Urinary bladder (tissue), 4 donors: Measurements from ENCODE around the gene SPARC. TPM values are rescaled to one million over a fixed set of nuclear protein-coding genes. Genes with fewer than 3 reads are reported as not detected.
"Not testable (repeated sequence)": the region's sequence is repeated elsewhere in the genome, so short reads cannot be mapped to it uniquely, and the experiment has no call there.

ENCODE experiments used
- DNase-seq: peaks from one replicate; pipeline ENCODE4 v3.0.0-alpha.2; 2015; ENCODE audit errors: extremely low spot score
- H3K27ac ChIP-seq: one replicate; pipeline ENCODE4 v1.5.1; 2013; ENCODE audit warnings: low read depth, mild to moderate bottlenecking, moderate library complexity
- H3K36me3 ChIP-seq: one replicate; pipeline ENCODE4 v1.6.1; 2013; ENCODE audit warnings: mild to moderate bottlenecking, moderate library complexity; ENCODE audit not compliant: insufficient read depth
- H3K4me1 ChIP-seq: one replicate; pipeline ENCODE4 v1.6.1; 2013; ENCODE audit warnings: mild to moderate bottlenecking, moderate library complexity; ENCODE audit not compliant: insufficient read depth
- H3K4me3 ChIP-seq: one replicate; pipeline ENCODE4 v1.5.1; 2013; ENCODE audit warnings: low read depth, low read length
- WGBS: extraction: QIAGEN DNeasy Blood & Tissue Kit; methylation state at CpG from one replicate; pipeline ENCODE4 v1.1.7; 2013; 5-methylcytosine and 5-hydroxymethylcytosine counted together
- polyA plus RNA-seq: library from polyadenylated mRNA; stranded (reverse); fragments of 200-250 nt; gene quantifications from one replicate; pipeline ENCODE4 v1.2.3, GENCODE V29; 2013
- total RNA-seq: library from RNA; depleted of rRNA; stranded (reverse); fragments of >200 nt; gene quantifications from one replicate; pipeline ENCODE4 v1.2.3, GENCODE V29; 2014
- donor health status: healthy with polysubstance abuse.
- donor health status: healthy.

Gene SPARC
- total and polyA plus RNA-seq, 2 donors = 1,774 to 5,536 TPM

- no peak for DNase-seq
- Histone ChIP-seq H3K4me3 (no peak overlapping the region), H3K27ac (no peak overlapping the region), H3K4me1 (no peaks in the 10 kb centered on the region), H3K36me3 (no peaks in the 10 kb centered on the region)
- 39% methylated on average over 2 of the region's 2 CpGs for WGBS
Observed at GRCh38 chr5:151718153-151718552, 31.4 kb upstream of the SPARC start.

DNA sequence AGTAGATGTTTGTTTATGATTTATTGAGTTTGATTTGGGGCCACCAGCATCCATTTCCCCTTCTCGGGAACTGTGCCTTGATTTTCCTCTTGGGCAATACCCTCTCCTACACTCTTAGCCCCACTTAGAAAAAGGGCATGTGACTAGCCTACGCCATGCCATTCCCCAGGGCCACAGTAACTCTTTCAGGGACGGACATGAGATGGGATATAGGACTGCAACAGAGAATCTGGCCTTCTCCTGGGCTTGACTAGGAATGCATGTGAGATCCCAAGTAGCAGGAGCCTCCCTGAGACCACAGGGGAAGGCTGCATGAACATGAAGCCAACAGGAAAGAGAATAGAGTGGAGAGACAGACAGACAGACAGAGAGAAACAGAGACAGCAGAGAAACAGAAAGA, 30.7 kb upstream of the SPARC start:
- Histone ChIP-seq H3K4me1 (no peaks in the 10 kb centered on the region), H3K36me3 (no peaks in the 10 kb centered on the region), H3K4me3 (no peak overlapping the region), H3K27ac (no peak overlapping the region)
- DNase-seq = no peak
- WGBS = 72% methylated on average over 3 of the region's 3 CpGs

DNA sequence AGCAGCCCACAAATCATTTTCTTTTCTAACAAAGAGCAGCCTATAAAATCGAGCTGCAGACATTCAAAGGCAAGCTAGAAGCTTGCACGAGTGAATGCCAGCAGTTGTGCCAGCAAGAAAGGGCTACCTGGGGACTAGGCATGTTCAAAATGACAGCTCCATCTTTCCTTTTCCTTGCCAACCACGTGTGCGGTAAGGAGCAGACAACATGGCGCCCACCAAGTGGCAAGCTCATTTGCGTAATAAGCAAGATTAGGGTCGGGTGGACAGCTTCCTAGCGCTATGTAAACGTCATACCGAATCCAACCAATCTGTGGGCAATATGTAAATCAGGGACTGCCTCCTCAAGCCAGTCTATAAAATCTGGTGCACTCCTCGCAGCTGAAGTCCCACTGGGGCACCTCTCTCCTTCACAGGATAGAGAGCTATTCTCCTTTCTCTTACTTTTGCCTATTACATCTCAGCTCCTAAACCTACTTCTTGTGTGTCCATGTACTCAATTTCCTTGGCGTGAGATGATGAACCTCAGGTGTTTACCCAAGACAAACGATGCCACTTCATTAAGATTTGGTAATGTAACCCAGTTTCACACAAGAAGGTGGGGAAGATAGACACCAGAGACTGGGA, 22.5 kb upstream of the SPARC start:
- H3K27ac ChIP-seq = no peak overlapping the region
- no peak for DNase-seq
- 84% methylated on average over 13 of the region's 13 CpGs for WGBS
- no peak overlapping the region for H3K4me3 ChIP-seq
- H3K36me3 ChIP-seq = no peaks in the 10 kb centered on the region
- H3K4me1 ChIP-seq = no peaks in the 10 kb centered on the region

DNA sequence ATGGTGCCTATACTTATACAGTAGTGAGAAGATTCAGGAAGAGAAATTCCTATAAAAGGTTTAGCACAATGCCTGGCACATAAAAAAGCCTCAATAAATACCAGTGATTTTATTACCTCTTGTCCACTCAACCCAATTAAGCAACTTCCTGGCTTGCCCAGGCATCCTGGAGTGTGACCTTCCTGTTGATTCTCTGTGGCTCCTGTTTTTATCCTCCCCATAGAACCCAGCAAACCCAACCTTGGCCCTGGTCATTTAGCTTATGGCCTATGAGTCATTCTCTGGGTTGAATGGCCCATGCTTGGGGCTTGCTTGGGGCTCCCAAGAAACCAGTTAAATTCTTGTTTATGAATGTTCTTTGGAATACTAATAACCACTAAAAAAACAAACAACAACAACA, 21.4 kb upstream of the SPARC start:
- Histone ChIP-seq H3K36me3 (no peaks in the 10 kb centered on the region), H3K4me3 (no peak overlapping the region), H3K27ac (no peak overlapping the region), H3K4me1 (no peaks in the 10 kb centered on the region)
- DNase-seq = no peak

DNA sequence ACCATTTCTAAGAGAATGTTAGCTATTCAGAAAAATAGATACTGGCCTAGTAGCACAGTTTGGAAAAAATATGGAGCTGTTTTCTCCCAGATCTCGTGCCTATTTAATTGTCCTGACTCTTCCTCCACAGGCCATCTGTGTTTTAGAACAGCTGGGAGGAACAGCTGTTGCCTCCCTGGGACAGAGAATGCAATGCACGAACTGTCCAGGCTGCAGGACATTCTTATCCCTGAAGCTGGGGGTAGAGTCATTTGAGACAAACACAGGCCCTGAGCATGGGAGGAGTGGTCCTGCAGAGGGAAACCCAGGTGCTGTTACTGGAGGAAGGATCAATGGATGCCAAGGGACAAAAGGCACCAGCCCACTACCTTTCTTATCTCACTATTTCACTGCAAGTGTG, 20.9 kb upstream of the SPARC start:
- DNase-seq = no peak
- WGBS = 51% methylated on average over 2 of the region's 2 CpGs
- no peaks in the 10 kb centered on the region for H3K36me3 ChIP-seq
- H3K27ac ChIP-seq = no peak overlapping the region
- H3K4me3 ChIP-seq = no peak overlapping the region
- no peaks in the 10 kb centered on the region for H3K4me1 ChIP-seq

- Histone ChIP-seq H3K4me1 (no peaks in the 10 kb centered on the region), H3K27ac (no peak overlapping the region), H3K36me3 (no peaks in the 10 kb centered on the region), H3K4me3 (no peak overlapping the region)
- DNase-seq = no peak
Observed at GRCh38 chr5:151706906-151707305, 20.2 kb upstream of the SPARC start.

DNA sequence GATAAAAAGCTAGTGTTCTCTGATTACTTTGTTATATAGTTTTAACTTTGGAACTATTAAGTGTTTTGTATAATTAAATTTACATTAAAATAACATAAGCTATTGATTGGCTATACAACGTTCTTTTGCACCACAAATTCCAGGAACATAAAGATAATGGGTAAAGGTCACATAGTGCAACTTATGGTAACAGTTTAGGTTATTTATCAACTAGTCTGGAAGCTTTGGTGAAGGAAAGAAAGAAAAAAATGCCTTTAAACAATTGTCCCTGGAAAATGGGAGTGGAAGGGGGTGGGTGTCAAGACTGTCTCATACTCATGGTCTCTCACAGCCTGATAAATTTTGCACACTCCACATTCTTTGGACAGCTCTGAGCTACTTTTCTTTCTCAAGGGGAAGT, 17.1 kb upstream of the SPARC start:
- Histone ChIP-seq H3K4me1 (no peaks in the 10 kb centered on the region), H3K36me3 (no peaks in the 10 kb centered on the region)

GRCh38 chr5:151703227-151703626, 16.5 kb upstream of the SPARC start:
- no peaks in the 10 kb centered on the region for H3K36me3 ChIP-seq
- H3K4me1 ChIP-seq = no peaks in the 10 kb centered on the region
- no peak overlapping the region for H3K27ac ChIP-seq
- 81% methylated on average over 1 of the region's 1 CpG for WGBS
- no peak for DNase-seq
- no peak overlapping the region for H3K4me3 ChIP-seq

More for the DNA sequence above, 17.1 kb upstream of the SPARC start:
- DNase-seq = no peak
- H3K4me3 ChIP-seq = no peak overlapping the region
- no peak overlapping the region for H3K27ac ChIP-seq
- WGBS = 66% methylated on average over 1 of the region's 1 CpG

DNA sequence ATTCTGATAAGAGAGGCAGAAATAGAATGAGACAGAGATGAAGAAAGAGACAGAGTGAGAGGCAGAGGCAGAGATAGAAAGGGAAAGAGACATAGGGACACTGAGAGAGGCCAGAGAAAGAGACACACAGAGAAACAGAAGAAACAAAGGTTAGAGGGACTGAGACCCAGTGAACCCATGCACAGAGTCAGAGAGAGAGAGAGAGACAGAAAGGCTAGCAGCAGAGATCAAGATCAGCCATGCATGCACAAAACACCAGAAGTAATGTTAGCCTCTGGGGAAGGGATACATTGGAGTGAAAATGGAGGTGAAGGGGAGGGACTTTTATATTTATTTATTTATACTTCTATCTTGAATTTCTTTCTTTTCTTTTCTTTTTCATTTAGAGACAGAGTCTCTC, 14.1 kb upstream of the SPARC start:
- Histone ChIP-seq H3K27ac (no peak overlapping the region), H3K4me1 (no peaks in the 10 kb centered on the region), H3K36me3 (no peaks in the 10 kb centered on the region), H3K4me3 (no peak overlapping the region)
- DNase-seq = no peak

GRCh38 chr5:151700296-151700695, 13.6 kb upstream of the SPARC start:
- Histone ChIP-seq H3K27ac (no peak overlapping the region), H3K4me3 (no peak overlapping the region), H3K36me3 (no peaks in the 10 kb centered on the region), H3K4me1 (no peaks in the 10 kb centered on the region)
- 60% methylated on average over 2 of the region's 2 CpGs for WGBS
- DNase-seq = no peak

DNA sequence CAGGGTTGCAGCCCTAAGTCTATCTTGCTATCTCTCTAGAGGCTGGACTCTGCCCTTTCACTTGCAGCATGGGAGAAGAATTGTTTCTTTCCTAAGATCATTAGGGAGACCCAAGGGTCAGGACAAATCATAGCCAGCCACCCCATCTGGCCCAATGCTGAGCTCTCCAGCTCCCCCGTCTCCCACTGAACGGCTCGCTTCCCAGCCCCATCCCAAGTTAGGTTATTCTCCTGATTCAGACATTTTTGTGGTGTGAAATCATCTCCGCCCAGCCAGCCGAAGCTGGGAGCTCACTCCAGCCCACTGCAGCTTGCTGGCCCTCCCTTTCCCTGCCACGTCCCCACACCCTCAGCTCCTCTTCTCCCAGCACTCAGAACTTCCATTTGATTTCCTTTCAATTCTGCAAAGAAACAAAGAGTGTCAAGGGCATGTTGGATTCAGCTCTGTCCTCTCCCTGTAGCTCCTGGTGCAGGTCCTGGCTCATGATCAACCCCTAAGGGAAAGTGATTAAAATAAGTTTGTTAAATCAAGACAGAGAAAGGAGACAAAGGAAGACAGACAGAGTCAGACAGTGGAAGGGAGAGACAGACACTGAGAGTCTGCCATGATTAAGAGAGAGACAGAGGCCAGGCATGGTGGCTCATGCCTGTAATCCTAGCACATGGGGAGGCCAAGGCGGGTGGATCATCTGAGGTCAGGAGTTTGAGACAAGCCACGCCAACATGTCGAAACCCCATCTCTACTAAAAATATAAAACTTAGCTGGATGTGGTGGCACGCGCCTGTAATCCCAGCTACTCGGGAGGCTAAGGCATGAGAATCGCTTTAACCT, 12.6 kb upstream of the SPARC start:
- H3K4me1 ChIP-seq = no peaks in the 10 kb centered on the region
- no peak overlapping the region for H3K4me3 ChIP-seq

DNA sequence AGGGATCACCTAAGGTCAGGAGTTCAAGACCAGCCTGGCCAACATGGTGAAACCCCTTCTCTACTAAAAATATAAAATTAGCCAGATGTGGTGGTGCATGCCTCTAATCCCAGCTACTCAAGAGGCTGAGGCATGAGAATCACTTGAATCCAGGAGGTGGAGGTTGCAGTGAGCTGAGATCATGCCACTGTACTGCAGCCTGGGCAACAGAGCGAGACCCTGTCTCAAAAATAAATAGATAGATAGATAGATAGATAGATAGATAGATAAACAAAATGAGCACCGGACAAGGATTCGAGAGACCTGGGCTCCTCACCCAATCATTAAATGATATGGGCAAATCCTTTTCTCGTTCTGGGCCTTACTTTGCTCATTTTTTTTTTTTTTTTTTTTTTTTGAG, 11.4 kb upstream of the SPARC start:
- not testable (repeated sequence) for H3K4me1 ChIP-seq, DNase-seq, H3K27ac ChIP-seq, H3K36me3 ChIP-seq, H3K4me3 ChIP-seq
- 90% methylated on average over 4 of the region's 4 CpGs for WGBS

More for the DNA sequence above, 12.6 kb upstream of the SPARC start:
- Histone ChIP-seq H3K36me3 (no peaks in the 10 kb centered on the region), H3K27ac (peak overlapping the region; percentile 77)
- WGBS = 37% methylated on average over 13 of the region's 13 CpGs
- DNase-seq = peak; percentile 90

DNA sequence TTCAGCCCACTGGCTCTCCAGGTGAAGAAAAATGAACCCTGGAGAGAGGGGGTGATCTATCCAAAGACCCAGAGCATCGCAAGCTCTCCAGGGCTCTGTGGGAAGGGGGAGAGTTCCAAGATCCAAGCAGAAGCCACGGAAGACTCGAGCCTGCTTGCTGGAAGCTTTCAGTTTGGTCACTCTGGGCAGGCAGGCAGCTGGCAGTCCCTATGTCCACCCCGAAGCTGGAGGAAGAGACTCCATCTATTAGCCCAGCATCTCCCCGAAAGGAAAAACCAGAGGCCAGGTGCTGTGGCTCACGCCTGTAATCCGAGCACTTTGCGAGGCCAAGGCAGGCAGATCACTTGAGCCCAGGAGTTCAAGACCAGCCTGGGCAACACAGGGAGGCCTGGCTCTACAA, 10.7 kb upstream of the SPARC start:
- Histone ChIP-seq H3K27ac (peak overlapping the region; percentile 11), H3K36me3 (no peaks in the 10 kb centered on the region), H3K4me1 (no peaks in the 10 kb centered on the region), H3K4me3 (no peak overlapping the region)
- 51% methylated on average over 8 of the region's 8 CpGs for WGBS
- DNase-seq = no peak

DNA sequence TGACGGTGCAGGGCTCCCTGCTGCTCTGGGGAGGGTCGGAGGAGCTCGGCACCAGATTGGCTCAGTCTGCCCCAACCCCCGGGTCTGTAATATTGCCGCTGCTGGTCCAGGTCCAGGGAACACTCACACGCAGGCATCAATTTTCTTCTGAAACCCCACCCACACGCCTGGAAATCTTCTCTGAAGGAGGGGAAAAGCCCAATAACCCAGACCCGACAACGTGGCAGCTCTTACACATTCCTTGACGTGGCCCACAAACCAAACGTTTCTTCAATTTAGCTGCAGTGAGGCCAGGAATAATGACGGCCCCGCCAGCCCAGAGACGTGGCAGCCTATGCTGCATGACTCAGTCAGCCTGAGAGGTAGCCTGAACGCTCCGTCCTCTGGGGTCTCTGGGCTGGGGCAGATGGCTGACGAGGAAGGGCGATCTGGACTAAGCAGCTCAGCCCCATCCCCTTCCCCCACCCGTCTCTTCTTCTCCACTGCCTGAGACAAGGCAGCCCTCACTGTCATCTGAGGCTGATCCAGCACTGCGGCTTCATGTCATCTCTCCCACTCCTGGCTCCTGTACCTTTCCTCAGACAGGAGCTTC, 9.9 kb upstream of the SPARC start:
- Histone ChIP-seq H3K4me3 (no peak overlapping the region), H3K27ac (peak overlapping the region; percentile 89), H3K36me3 (no peaks in the 10 kb centered on the region), H3K4me1 (no peaks in the 10 kb centered on the region)
- WGBS = 17% methylated on average over 20 of the region's 20 CpGs
- DNase-seq = no peak
